Keratinocyte (primary cell): ENCODE results near the gene DEGS1. TPM values are rescaled to one million over a fixed set of nuclear protein-coding genes. Genes with fewer than 3 reads are reported as not detected.

ENCODE experiments used
- DNase-seq: peaks from one replicate; pipeline ENCODE4 v3.0.0-alpha.2; 2011; ENCODE audit warnings: low read depth, missing footprints, low spot score
- FAIRE-seq: peaks from 2 replicates; lab custom pipeline; 2011; peaks lifted over from hg19 to GRCh38; lab: Jason Lieb, UNC
- H2AFZ ChIP-seq: 2 replicates; pipeline ENCODE4 v1.6.0; 2012; ENCODE audit warnings: low read length, control low read depth, inconsistent platforms; ENCODE audit not compliant: control insufficient read depth
- H3K27ac ChIP-seq: 2 replicates; pipeline ENCODE4 v1.5.1; 2011; ENCODE audit warnings: low read length; ENCODE audit not compliant: control insufficient read depth, insufficient read depth
- H3K27me3 ChIP-seq: 3 replicates; pipeline ENCODE4 v1.6.0; 2011; ENCODE audit warnings: low read length; ENCODE audit not compliant: control insufficient read depth, insufficient read depth; ENCODE audit errors: extremely low read depth
- H3K36me3 ChIP-seq, 2 experiments: 2 replicates in 1 of 2; 3 replicates in 1 of 2; pipeline ENCODE4 v1.5.1; 2011; ENCODE audit warnings: low read length in 2 of 2, mild to moderate bottlenecking in 1 of 2; ENCODE audit not compliant: control insufficient read depth in 2 of 2, insufficient read depth in 2 of 2; ENCODE audit errors: extremely low read depth in 1 of 2
- H3K4me1 ChIP-seq: 3 replicates; pipeline ENCODE4 v1.5.1; 2011; ENCODE audit warnings: low read length; ENCODE audit not compliant: control insufficient read depth, insufficient read depth; ENCODE audit errors: extremely low read depth
- H3K4me2 ChIP-seq: 3 replicates; pipeline ENCODE4 v1.6.0; 2011; ENCODE audit warnings: low read depth, low read length; ENCODE audit not compliant: control insufficient read depth, insufficient read depth; ENCODE audit errors: extremely low read depth
- H3K4me3 ChIP-seq, 3 experiments: fragments of 200-600 bp in 1 of 3; sonication (generic) in 1 of 3; 2 replicates in 2 of 3; 3 replicates in 1 of 3; pipeline ENCODE4 v1.5.1; 2011 to 2016; ENCODE audit warnings: low read length in 3 of 3, mild to moderate bottlenecking in 3 of 3, control low read depth in 2 of 3, inconsistent platforms in 1 of 3, low read depth in 1 of 3, mixed read lengths in 1 of 3, mixed run types in 1 of 3, moderate library complexity in 1 of 3; ENCODE audit not compliant: control insufficient read depth in 2 of 3, insufficient read depth in 2 of 3; ENCODE audit errors: extremely low read depth in 1 of 3
- H3K79me2 ChIP-seq: 2 replicates; pipeline ENCODE4 v1.6.0; 2012; ENCODE audit warnings: low read length; ENCODE audit not compliant: control insufficient read depth, insufficient read depth
- H3K9ac ChIP-seq: 3 replicates; pipeline ENCODE4 v1.6.0; 2011; ENCODE audit warnings: low read length; ENCODE audit not compliant: control insufficient read depth, insufficient read depth; ENCODE audit errors: extremely low read depth
- H3K9me1 ChIP-seq: 3 replicates; pipeline ENCODE4 v1.6.0; 2011; ENCODE audit warnings: low read length; ENCODE audit not compliant: control insufficient read depth, insufficient read depth; ENCODE audit errors: extremely low read depth
- H3K9me3 ChIP-seq: 2 replicates; pipeline ENCODE4 v1.5.1; 2012; ENCODE audit warnings: low read depth, low read length; ENCODE audit not compliant: control insufficient read depth
- H4K20me1 ChIP-seq: 3 replicates; pipeline ENCODE4 v1.6.0; 2011; ENCODE audit warnings: low read length; ENCODE audit not compliant: control insufficient read depth, insufficient read depth; ENCODE audit errors: extremely low read depth
- EZH2 ChIP-seq: IDR thresholded peaks from one replicate; pipeline ENCODE4 v1.6.1; 2012; ENCODE audit warnings: inconsistent platforms, mild to moderate bottlenecking, low read length, moderate library complexity
- dilution Hi-C: fragments of 300-500 bp; cut with MboI; formaldehyde crosslinking; loops from one replicate; pipeline ENCODE4 v1.7.0; 2020; ENCODE audit warnings: low sequenced_read_pairs; ENCODE audit not compliant: extremely low pct_ligation_motif_present
- polyA plus RNA-seq, 5 experiments: library from polyadenylated mRNA; depleted of rRNA in 3 of 5; stranded (reverse) in 3 of 5; stranded (forward) in 1 of 5; unstranded in 1 of 5; fragments of >200 nt; gene quantifications; 1 replicate in 1 of 5; 2 replicates in 3 of 5; 3 replicates in 1 of 5; pipeline versions ENCODE4 v1.2.1 to v1.2.3, GENCODE V29; 2011 to 2012; ENCODE audit warnings: missing spikeins in 2 of 5, low read depth in 1 of 5, low replicate concordance in 1 of 5
- TF ChIP-seq, protein P1 (sequence below), 3 experiments: IDR thresholded peaks in 1 of 3; conservative IDR thresholded peaks in 1 of 3; optimal IDR thresholded peaks in 1 of 3; 2 replicates in 2 of 3; 3 replicates in 1 of 3; pipeline versions ENCODE3 to v1.5.1; 2011; ENCODE audit warnings: low read length in 3 of 3, mild to moderate bottlenecking in 3 of 3, moderate library complexity in 2 of 3, control low read depth in 1 of 3, inconsistent platforms in 1 of 3; ENCODE audit not compliant: insufficient read depth in 2 of 3; ENCODE audit errors: extremely low read depth in 1 of 3

The DEGS1 gene
- polyA plus RNA-seq, 1 donor (not counting 4 experiments of a cell fraction or from before 2014, with no cell fraction given) = 314 TPM

DNA sequence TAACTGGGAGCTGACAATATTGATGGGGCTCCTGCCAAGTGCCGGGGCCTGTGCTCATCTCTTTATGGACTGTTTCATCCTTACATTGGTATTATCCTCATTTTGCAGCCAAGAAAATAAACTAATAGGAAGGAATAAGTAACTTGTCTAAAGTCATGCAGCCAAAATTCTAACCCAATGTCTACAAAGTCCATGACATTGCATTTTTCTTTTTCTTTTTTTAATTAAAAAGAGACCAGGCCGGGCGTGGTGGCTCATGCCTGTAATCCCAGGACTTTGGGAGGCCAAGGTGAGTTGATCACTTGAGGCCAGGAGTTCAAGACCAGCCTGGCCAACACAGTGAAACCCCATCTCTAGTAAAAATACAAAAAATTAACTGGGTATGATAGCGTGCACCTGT lies 18.8 kb downstream of the DEGS1 start:
- dilution Hi-C loops = no loop called here
- Histone ChIP-seq H3K4me1 (peaks cover 45% of the 10 kb centered on the region), H2AFZ (no peak overlapping the region), H3K9me1 (no peaks in the 10 kb centered on the region), H3K79me2 (no peaks in the 10 kb centered on the region), H3K9ac (no peak overlapping the region), H4K20me1 (no peaks in the 10 kb centered on the region), H3K4me3 (no peak overlapping the region), H3K27ac (no peak overlapping the region), H3K4me2 (no peak overlapping the region), H3K36me3 (no peaks in the 10 kb centered on the region), H3K27me3 (no peaks in the 10 kb centered on the region), H3K9me3 (no peaks in the 10 kb centered on the region)
- FAIRE-seq (no peak), DNase-seq (no peak)
- TF ChIP-seq, protein P1, sequence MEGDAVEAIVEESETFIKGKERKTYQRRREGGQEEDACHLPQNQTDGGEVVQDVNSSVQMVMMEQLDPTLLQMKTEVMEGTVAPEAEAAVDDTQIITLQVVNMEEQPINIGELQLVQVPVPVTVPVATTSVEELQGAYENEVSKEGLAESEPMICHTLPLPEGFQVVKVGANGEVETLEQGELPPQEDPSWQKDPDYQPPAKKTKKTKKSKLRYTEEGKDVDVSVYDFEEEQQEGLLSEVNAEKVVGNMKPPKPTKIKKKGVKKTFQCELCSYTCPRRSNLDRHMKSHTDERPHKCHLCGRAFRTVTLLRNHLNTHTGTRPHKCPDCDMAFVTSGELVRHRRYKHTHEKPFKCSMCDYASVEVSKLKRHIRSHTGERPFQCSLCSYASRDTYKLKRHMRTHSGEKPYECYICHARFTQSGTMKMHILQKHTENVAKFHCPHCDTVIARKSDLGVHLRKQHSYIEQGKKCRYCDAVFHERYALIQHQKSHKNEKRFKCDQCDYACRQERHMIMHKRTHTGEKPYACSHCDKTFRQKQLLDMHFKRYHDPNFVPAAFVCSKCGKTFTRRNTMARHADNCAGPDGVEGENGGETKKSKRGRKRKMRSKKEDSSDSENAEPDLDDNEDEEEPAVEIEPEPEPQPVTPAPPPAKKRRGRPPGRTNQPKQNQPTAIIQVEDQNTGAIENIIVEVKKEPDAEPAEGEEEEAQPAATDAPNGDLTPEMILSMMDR (optimal IDR thresholded peaks at IDR 0.05 in 1 of 3, IDR thresholded peaks at IDR 0.05 in 1 of 3, conservative IDR thresholded peaks at IDR 0.05 in 1 of 3; ENCODE audit: extremely low read depth in 1 of 3, insufficient read depth in 2 of 3, low read length in 3 of 3) = no peak
- no peak for TF ChIP-seq EZH2

DNA sequence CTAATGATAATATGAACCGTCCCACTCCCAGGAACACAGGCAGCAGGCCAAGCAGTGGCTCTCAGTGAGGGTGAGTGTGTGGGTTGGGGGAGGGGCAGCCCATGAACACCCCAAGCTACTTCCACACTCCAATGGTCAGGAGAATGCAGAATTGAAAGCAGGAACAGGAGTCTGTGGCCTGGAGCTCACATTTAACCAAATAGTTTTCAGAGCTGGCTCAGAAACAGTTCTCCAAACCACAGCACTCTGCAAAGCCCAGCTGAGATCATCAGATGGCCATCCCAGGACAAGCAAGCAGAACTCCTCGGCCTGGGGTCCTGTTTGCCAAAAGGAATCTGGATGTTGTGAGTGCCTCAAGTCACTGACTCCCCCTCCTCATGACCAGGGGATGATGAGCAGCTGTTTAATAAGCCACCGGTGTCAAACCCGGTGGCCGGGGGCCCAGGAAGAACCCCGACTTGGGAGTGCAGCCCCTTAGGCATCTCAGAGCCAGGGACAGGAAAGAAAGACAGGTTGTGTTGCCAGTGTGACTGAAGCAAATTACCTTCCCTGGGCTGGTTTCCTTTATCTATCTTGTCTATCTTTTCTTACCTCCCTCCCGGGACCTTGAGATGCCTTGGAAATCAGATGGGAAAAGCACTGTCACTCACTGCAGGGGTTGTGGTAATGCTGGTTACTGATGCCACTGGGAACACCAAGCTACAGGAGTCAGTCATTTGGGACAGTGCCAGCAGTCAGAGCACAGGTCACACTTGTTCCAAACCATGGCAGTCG lies 20.4 kb downstream of the DEGS1 start:
- Histone ChIP-seq H3K36me3 (no peaks in the 10 kb centered on the region), H3K9me3 (no peaks in the 10 kb centered on the region), H3K9ac (peak overlapping the region; percentile 2), H3K27ac (peak overlapping the region; percentile 3), H3K79me2 (no peaks in the 10 kb centered on the region), H3K27me3 (no peaks in the 10 kb centered on the region), H3K4me3 (no peak overlapping the region), H3K9me1 (no peaks in the 10 kb centered on the region), H2AFZ (no peak overlapping the region), H3K4me1 (peaks cover 34% of the 10 kb centered on the region), H3K4me2 (no peak overlapping the region), H4K20me1 (no peaks in the 10 kb centered on the region)
- FAIRE-seq (no peak), DNase-seq (no peak)
- TF ChIP-seq, protein P1 (optimal IDR thresholded peaks at IDR 0.05 in 1 of 3, IDR thresholded peaks at IDR 0.05 in 1 of 3, conservative IDR thresholded peaks at IDR 0.05 in 1 of 3; ENCODE audit: extremely low read depth in 1 of 3, insufficient read depth in 2 of 3, low read length in 3 of 3) = no peak
- no peak for TF ChIP-seq EZH2
- dilution Hi-C loops = no loop called here
